Measurements from ENCODE around the gene CDK8.

GRCh38 chr13:26305676-26306075 lies 51.7 kb downstream of the CDK8 start:
- TF ChIP-seq, protein P1, sequence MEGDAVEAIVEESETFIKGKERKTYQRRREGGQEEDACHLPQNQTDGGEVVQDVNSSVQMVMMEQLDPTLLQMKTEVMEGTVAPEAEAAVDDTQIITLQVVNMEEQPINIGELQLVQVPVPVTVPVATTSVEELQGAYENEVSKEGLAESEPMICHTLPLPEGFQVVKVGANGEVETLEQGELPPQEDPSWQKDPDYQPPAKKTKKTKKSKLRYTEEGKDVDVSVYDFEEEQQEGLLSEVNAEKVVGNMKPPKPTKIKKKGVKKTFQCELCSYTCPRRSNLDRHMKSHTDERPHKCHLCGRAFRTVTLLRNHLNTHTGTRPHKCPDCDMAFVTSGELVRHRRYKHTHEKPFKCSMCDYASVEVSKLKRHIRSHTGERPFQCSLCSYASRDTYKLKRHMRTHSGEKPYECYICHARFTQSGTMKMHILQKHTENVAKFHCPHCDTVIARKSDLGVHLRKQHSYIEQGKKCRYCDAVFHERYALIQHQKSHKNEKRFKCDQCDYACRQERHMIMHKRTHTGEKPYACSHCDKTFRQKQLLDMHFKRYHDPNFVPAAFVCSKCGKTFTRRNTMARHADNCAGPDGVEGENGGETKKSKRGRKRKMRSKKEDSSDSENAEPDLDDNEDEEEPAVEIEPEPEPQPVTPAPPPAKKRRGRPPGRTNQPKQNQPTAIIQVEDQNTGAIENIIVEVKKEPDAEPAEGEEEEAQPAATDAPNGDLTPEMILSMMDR (conservative IDR thresholded peaks at IDR 0.05; ENCODE audit: low read length), result no peak
- TF ChIP-seq EZH2phosphoT487 (IDR thresholded peaks at IDR 0.05; ENCODE audit: borderline replicate concordance, low read depth, low read length), result no peak
